ENCODE results near the gene PPP2R3B. TPM values are rescaled to one million over a fixed set of nuclear protein-coding genes. Genes with fewer than 3 reads are reported as not detected.

The PPP2R3B gene
- polyA plus RNA-seq, 1 donor (not counting 4 experiments of a cell fraction or from before 2014, with no cell fraction given) = 6.6 TPM

DNA sequence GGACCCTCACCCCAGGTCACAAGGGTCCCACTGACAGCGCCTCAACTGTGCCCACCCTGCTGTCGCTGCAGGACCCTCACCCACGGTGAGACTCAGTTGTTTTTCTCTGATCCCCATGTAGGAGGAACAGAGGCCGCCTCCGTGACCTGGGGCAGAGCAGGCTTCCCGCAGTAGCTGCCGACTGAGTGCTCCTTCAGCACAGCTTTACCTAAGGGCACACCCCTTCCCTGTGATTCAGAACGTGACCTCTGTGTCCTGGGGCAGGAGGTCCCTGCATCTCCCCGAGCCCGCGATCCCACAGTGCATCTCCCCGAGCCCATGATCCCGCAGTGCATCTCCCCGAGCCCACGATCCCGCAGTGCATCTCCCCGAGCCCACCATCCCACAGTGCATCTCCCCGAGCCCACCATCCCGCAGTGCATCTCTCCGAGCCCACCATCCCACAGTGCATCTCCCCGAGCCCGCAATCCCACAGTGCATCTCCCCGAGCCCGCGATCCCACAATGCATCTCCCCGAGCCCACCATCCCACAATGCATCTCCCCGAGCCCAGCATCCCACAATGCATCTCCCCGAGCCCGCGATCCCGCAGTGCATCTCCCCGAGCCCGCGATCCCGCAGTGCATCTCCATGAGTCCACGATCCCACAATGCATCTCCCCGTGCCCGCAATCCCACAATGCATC, 23.6 kb downstream of the PPP2R3B start:
- FAIRE-seq (no peak), DNase-seq (ENCODE audit: low read depth, low spot score) (no peak)
- Histone ChIP-seq H4K20me1 (ENCODE audit: control insufficient read depth, extremely low read depth, insufficient read depth, low read length) (no peaks in the 10 kb centered on the region), H3K79me2 (ENCODE audit: control insufficient read depth, insufficient read depth, low read length) (no peaks in the 10 kb centered on the region), H2AFZ (ENCODE audit: control insufficient read depth, low read length) (no peak overlapping the region), H3K27me3 (ENCODE audit: control insufficient read depth, extremely low read depth, insufficient read depth, low read length) (no peaks in the 10 kb centered on the region), H3K4me3 (ENCODE audit: control insufficient read depth in 2 of 3, extremely low read depth in 1 of 3, insufficient read depth in 2 of 3, low read depth in 1 of 3, low read length in 3 of 3) (no peak overlapping the region), H3K4me1 (ENCODE audit: control insufficient read depth, extremely low read depth, insufficient read depth, low read length) (no peaks in the 10 kb centered on the region), H3K9me1 (ENCODE audit: control insufficient read depth, extremely low read depth, insufficient read depth, low read length) (no peaks in the 10 kb centered on the region), H3K9ac (ENCODE audit: control insufficient read depth, extremely low read depth, insufficient read depth, low read length) (no peak overlapping the region), H3K4me2 (ENCODE audit: control insufficient read depth, extremely low read depth, insufficient read depth, low read depth, low read length) (no peak overlapping the region), H3K36me3 (ENCODE audit: control insufficient read depth in 2 of 2, extremely low read depth in 1 of 2, insufficient read depth in 2 of 2, low read length in 2 of 2) (peaks cover 3% of the 10 kb centered on the region in 2 experiments), H3K9me3 (ENCODE audit: control insufficient read depth, low read depth, low read length) (peaks cover 13% of the 10 kb centered on the region), H3K27ac (ENCODE audit: control insufficient read depth, insufficient read depth, low read length) (no peak overlapping the region)
- dilution Hi-C loops (cut with MboI; ENCODE audit: extremely low pct_ligation_motif_present, low sequenced_read_pairs) = no loop called here
- TF ChIP-seq, protein P1, sequence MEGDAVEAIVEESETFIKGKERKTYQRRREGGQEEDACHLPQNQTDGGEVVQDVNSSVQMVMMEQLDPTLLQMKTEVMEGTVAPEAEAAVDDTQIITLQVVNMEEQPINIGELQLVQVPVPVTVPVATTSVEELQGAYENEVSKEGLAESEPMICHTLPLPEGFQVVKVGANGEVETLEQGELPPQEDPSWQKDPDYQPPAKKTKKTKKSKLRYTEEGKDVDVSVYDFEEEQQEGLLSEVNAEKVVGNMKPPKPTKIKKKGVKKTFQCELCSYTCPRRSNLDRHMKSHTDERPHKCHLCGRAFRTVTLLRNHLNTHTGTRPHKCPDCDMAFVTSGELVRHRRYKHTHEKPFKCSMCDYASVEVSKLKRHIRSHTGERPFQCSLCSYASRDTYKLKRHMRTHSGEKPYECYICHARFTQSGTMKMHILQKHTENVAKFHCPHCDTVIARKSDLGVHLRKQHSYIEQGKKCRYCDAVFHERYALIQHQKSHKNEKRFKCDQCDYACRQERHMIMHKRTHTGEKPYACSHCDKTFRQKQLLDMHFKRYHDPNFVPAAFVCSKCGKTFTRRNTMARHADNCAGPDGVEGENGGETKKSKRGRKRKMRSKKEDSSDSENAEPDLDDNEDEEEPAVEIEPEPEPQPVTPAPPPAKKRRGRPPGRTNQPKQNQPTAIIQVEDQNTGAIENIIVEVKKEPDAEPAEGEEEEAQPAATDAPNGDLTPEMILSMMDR (optimal IDR thresholded peaks at IDR 0.05 in 1 of 3, IDR thresholded peaks at IDR 0.05 in 1 of 3, conservative IDR thresholded peaks at IDR 0.05 in 1 of 3; ENCODE audit: extremely low read depth in 1 of 3, insufficient read depth in 2 of 3, low read length in 3 of 3) = no peak
- TF ChIP-seq EZH2 (IDR thresholded peaks at IDR 0.05; ENCODE audit: low read length) = no peak

DNA sequence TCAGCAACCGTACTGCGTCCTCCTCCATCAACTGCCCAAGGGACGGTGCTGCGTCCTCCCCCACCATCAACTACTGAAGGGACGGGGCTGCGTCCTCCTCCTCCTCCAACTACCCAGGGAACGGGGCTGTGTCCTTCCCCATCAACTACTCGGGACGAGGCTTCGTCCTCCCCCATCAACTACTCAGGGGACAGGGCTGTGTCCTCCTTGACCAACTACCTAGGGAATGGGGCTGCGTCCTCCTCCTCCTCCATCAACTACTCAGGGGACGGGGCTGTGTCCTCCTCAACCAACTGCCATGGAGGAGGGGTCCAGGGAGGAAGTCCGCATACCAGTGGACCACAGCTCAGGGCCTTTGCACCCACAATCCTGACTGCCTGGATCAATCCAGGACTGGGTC, 24.4 kb downstream of the PPP2R3B start:
- dilution Hi-C loops (cut with MboI; ENCODE audit: extremely low pct_ligation_motif_present, low sequenced_read_pairs) = no loop called here
- Histone ChIP-seq H3K36me3 (ENCODE audit: control insufficient read depth in 2 of 2, extremely low read depth in 1 of 2, insufficient read depth in 2 of 2, low read length in 2 of 2) (peaks cover 3% of the 10 kb centered on the region in 2 experiments), H3K4me1 (ENCODE audit: control insufficient read depth, extremely low read depth, insufficient read depth, low read length) (no peaks in the 10 kb centered on the region), H3K4me2 (ENCODE audit: control insufficient read depth, extremely low read depth, insufficient read depth, low read depth, low read length) (no peak overlapping the region), H3K9me3 (ENCODE audit: control insufficient read depth, low read depth, low read length) (peaks cover 13% of the 10 kb centered on the region), H3K4me3 (ENCODE audit: control insufficient read depth in 2 of 3, extremely low read depth in 1 of 3, insufficient read depth in 2 of 3, low read depth in 1 of 3, low read length in 3 of 3) (no peak overlapping the region), H3K79me2 (ENCODE audit: control insufficient read depth, insufficient read depth, low read length) (no peaks in the 10 kb centered on the region), H2AFZ (ENCODE audit: control insufficient read depth, low read length) (no peak overlapping the region), H3K9ac (ENCODE audit: control insufficient read depth, extremely low read depth, insufficient read depth, low read length) (no peak overlapping the region), H4K20me1 (ENCODE audit: control insufficient read depth, extremely low read depth, insufficient read depth, low read length) (no peaks in the 10 kb centered on the region), H3K9me1 (ENCODE audit: control insufficient read depth, extremely low read depth, insufficient read depth, low read length) (no peaks in the 10 kb centered on the region), H3K27me3 (ENCODE audit: control insufficient read depth, extremely low read depth, insufficient read depth, low read length) (no peaks in the 10 kb centered on the region), H3K27ac (ENCODE audit: control insufficient read depth, insufficient read depth, low read length) (no peak overlapping the region)
- TF ChIP-seq, protein P1 (optimal IDR thresholded peaks at IDR 0.05 in 1 of 3, IDR thresholded peaks at IDR 0.05 in 1 of 3, conservative IDR thresholded peaks at IDR 0.05 in 1 of 3; ENCODE audit: extremely low read depth in 1 of 3, insufficient read depth in 2 of 3, low read length in 3 of 3) = no peak
- no peak for TF ChIP-seq EZH2 (IDR thresholded peaks at IDR 0.05; ENCODE audit: low read length)
- DNase-seq (ENCODE audit: low read depth, low spot score) (no peak), FAIRE-seq (no peak)
